ENCODE measurements around the gene LSM2. TPM values are rescaled to one million over a fixed set of nuclear protein-coding genes. Genes with fewer than 3 reads are reported as not detected.

Gene LSM2
- total RNA-seq, 1 donor from 2014 or later: 51.6 TPM

Small RNA genes within 50 kb of the gene (small RNA-seq; reads per million reads assigned to genes)
- gene MSH5-SAPCD1 (not detected), gene RF00019 (not detected), gene RNU6-850P (not detected), gene SAPCD1 (not detected), gene SNORD48 (338 reads per million, percentile 98 among the genes with 10 or more reads in this experiment), gene SNORD52 (not detected)

Other genes starting within 250 kb of the LSM2 start
- gene LTA, start 234.7 kb downstream of the LSM2 start, total RNA-seq: not detected
- not detected for gene TNF, start 231.4 kb downstream of the LSM2 start, total RNA-seq
- gene LTB, start 224.5 kb downstream of the LSM2 start, total RNA-seq: 5.4 TPM
- gene LST1, start 220.7 kb downstream of the LSM2 start, total RNA-seq: not detected
- not detected for gene NCR3, start 214.0 kb downstream of the LSM2 start, total RNA-seq
- gene AIF1, start 191.7 kb downstream of the LSM2 start, total RNA-seq: 25.0 TPM
- gene PRRC2A, start 186.3 kb downstream of the LSM2 start, total RNA-seq: 74.6 TPM
- 139 TPM for gene BAG6, start 154.3 kb downstream of the LSM2 start, total RNA-seq
- gene APOM, start 151.1 kb downstream of the LSM2 start, total RNA-seq: not detected
- gene C6orf47, start 146.2 kb downstream of the LSM2 start, total RNA-seq: 15.2 TPM
- 16.9 TPM for gene GPANK1, start 142.0 kb downstream of the LSM2 start, total RNA-seq
- 219 TPM for gene CSNK2B, start 140.9 kb downstream of the LSM2 start, total RNA-seq
- 7.4 TPM for gene LY6G5B, start 137.0 kb downstream of the LSM2 start, total RNA-seq
- gene LY6G5C, start 125.9 kb downstream of the LSM2 start, total RNA-seq: 1.7 TPM
- gene ABHD16A, start 103.6 kb downstream of the LSM2 start, total RNA-seq: 53.0 TPM
- not detected for gene LY6G6F, start 100.1 kb downstream of the LSM2 start, total RNA-seq
- gene LY6G6D, start 91.6 kb downstream of the LSM2 start, total RNA-seq: not detected
- gene LY6G6C, start 85.2 kb downstream of the LSM2 start, total RNA-seq: not detected
- not detected for gene MPIG6B, start 83.6 kb downstream of the LSM2 start, total RNA-seq
- gene DDAH2, start 77.7 kb downstream of the LSM2 start, total RNA-seq: 108 TPM
- 250 TPM for gene CLIC1, start 70.4 kb downstream of the LSM2 start, total RNA-seq
- gene MSH5, start 67.0 kb downstream of the LSM2 start, total RNA-seq: 11.0 TPM
- gene SAPCD1, start 44.3 kb downstream of the LSM2 start, total RNA-seq: not detected
- 0.74 TPM for gene VWA7, start 29.6 kb downstream of the LSM2 start, total RNA-seq
- gene VARS1, start 11.2 kb downstream of the LSM2 start, total RNA-seq: 39.8 TPM
- gene HSPA1L, start 8.3 kb upstream of the LSM2 start, total RNA-seq: 0.98 TPM
- gene HSPA1A, start 8.6 kb upstream of the LSM2 start, total RNA-seq: 345 TPM
- gene HSPA1B, start 20.8 kb upstream of the LSM2 start, total RNA-seq: 466 TPM
- gene NEU1, start 55.9 kb upstream of the LSM2 start, total RNA-seq: 26.0 TPM
- 5.9 TPM for gene SLC44A4, start 72.0 kb upstream of the LSM2 start, total RNA-seq
- gene EHMT2, start 90.7 kb upstream of the LSM2 start, total RNA-seq: 45.2 TPM
- 1.7 TPM for gene ZBTB12, start 95.1 kb upstream of the LSM2 start, total RNA-seq
- 2.9 TPM for gene C2, start 120.8 kb upstream of the LSM2 start, total RNA-seq
- 9.6 TPM for gene CFB, start 139.1 kb upstream of the LSM2 start, total RNA-seq
- gene NELFE, start 152.0 kb upstream of the LSM2 start, total RNA-seq: 100 TPM
- 35.4 TPM for gene SKIC2, start 152.2 kb upstream of the LSM2 start, total RNA-seq
- gene DXO, start 165.2 kb upstream of the LSM2 start, total RNA-seq: 15.5 TPM
- gene C4A, start 175.1 kb upstream of the LSM2 start, total RNA-seq: 31.4 TPM
- gene C4B, start 207.8 kb upstream of the LSM2 start, total RNA-seq: 23.1 TPM
- gene CYP21A2, start 231.4 kb upstream of the LSM2 start, total RNA-seq: 9.3 TPM

All from vagina (tissue), 1 donor.